Measurements from ENCODE around the gene DYNLT2. TPM values are rescaled to one million over a fixed set of nuclear protein-coding genes. Genes with fewer than 3 reads are reported as not detected.
A peak's percentile ranks its signal among the peaks of the same experiment; 100 is the strongest.

The DYNLT2 gene
- total RNA-seq, 1 experiment from 2014 or later, result 1.8 TPM

DNA sequence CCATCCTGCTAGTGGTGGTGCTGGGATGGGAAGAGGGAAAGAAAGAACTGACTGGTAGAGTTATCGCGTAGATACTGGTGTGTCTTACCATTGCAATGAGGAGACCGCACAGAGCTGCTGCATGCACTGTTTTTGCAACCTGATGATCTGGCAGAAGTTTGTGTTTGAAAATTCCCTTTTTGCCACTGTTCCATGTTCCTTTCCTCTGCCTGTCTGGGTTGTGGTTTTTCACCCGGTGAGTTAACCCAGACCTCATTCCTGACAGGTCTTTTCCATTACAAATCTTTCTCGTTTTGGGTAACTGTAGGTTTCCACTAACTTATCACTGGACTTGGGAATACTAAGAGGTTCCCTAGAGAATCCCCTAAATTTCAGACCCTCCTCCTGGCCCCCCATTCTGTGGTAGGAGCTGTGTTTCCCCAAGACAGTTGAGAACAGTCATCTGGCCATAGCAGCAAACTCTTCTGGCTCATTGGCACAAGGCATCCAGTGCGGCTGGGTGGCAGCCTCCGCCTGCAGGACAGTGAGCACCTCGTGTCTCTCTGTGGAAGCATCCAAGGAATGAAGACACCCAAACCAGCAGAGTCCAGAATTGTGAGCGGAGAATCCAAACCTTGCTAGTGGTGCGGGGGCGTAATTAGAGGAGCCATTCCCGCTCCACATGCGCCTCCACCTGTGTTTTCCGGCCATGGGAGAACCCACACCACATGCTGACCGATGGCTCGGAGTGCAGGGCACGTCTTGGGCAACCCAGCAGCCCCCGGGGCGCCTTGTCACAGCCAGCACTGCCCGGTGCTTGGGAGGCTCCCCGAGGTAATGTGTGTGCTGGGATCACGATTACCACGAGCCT is 32.8 kb upstream of the DYNLT2 start:
- H3K4ac ChIP-seq (ENCODE audit: low read depth, low read length), result no peak overlapping the region
- Mint-ChIP-seq H3K36me3 (ENCODE audit: insufficient read depth in 1 of 3, low read depth in 3 of 3) (peaks cover 12 to 28% (median 20%) of the 10 kb centered on the region in 3 experiments), H3K4me1 (peaks cover 2 to 3% of the 10 kb centered on the region in 2 experiments; a peak in 2 of 4 replicates), H3K27me3 (ENCODE audit: low read depth) (peaks cover 13% of the 10 kb centered on the region), H3K4me3 (no peak overlapping the region), H3K9me3 (peaks cover 0 to 4% of the 10 kb centered on the region in 2 experiments; a peak in 1 of 5 replicates), H3K27ac (peak overlapping the region in 1 of 3 experiments; percentile 64; a peak in 1 of 7 replicates)
- H3K27ac ChIP-seq (ENCODE audit: insufficient read length, low read depth, low read length), result no peak overlapping the region
- H3T11ph ChIP-seq (ENCODE audit: low read length), result no peak overlapping the region
- H2AK5ac ChIP-seq (ENCODE audit: insufficient read length, low read length), result no peak overlapping the region
- no peaks in the 10 kb centered on the region for H3K4me1 ChIP-seq (ENCODE audit: insufficient read depth, low read length)
- no peaks in the 10 kb centered on the region for H3K79me2 ChIP-seq (ENCODE audit: insufficient read depth, low read length)
- TF ChIP-seq, protein P1, sequence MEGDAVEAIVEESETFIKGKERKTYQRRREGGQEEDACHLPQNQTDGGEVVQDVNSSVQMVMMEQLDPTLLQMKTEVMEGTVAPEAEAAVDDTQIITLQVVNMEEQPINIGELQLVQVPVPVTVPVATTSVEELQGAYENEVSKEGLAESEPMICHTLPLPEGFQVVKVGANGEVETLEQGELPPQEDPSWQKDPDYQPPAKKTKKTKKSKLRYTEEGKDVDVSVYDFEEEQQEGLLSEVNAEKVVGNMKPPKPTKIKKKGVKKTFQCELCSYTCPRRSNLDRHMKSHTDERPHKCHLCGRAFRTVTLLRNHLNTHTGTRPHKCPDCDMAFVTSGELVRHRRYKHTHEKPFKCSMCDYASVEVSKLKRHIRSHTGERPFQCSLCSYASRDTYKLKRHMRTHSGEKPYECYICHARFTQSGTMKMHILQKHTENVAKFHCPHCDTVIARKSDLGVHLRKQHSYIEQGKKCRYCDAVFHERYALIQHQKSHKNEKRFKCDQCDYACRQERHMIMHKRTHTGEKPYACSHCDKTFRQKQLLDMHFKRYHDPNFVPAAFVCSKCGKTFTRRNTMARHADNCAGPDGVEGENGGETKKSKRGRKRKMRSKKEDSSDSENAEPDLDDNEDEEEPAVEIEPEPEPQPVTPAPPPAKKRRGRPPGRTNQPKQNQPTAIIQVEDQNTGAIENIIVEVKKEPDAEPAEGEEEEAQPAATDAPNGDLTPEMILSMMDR (conservative IDR thresholded peaks at IDR 0.05), result no peak
- H4K8ac ChIP-seq (replicated peaks; ENCODE audit: insufficient read length, low read depth, low read length), result no peak overlapping the region
- no peaks in the 10 kb centered on the region for H4K20me1 ChIP-seq (ENCODE audit: control insufficient read depth, insufficient read depth, insufficient read length)
- H4K5ac ChIP-seq (ENCODE audit: insufficient read length, low read depth, low read length), result no peak overlapping the region
- no peak overlapping the region for H2BK12ac ChIP-seq (ENCODE audit: insufficient read length, low read depth, low read length)
- no CpG with 5 or more reads among the region's 23 CpGs for WGBS (ENCODE audit: extremely low coverage, insufficient read length, low lambda C conversion rate)
- H3K27me3 ChIP-seq (ENCODE audit: insufficient read depth, low read length), result no peaks in the 10 kb centered on the region; the same call in 1 of the 2 replicates
- no peak overlapping the region for H3K56ac ChIP-seq (ENCODE audit: insufficient read length, low read depth, low read length)
- H3K9me3 ChIP-seq (ENCODE audit: control insufficient read depth, low read depth, low read length), result no peaks in the 10 kb centered on the region
- no peak overlapping the region for H4K91ac ChIP-seq (ENCODE audit: insufficient read length, low read depth, low read length)
- no peak overlapping the region for H2BK15ac ChIP-seq (ENCODE audit: low read depth, low read length)
- no peak overlapping the region for H2AFZ ChIP-seq (ENCODE audit: low read length)
- no peak overlapping the region for H3K4me2 ChIP-seq (ENCODE audit: insufficient read depth, insufficient read length, low read length)
- H3K23me2 ChIP-seq (ENCODE audit: insufficient read length, low read depth, low read length, poor library complexity, severe bottlenecking), result no peaks in the 10 kb centered on the region
- no peak overlapping the region; the same call in 1 of the 2 replicates for H3K14ac ChIP-seq (ENCODE audit: insufficient read depth, low read length)
- H3K79me1 ChIP-seq (ENCODE audit: insufficient read depth, low read depth, low read length, poor library complexity, severe bottlenecking), result no peaks in the 10 kb centered on the region
- H2BK120ac ChIP-seq (ENCODE audit: low read depth, low read length, poor library complexity, severe bottlenecking), result no peak overlapping the region
- no peak overlapping the region for H3K9ac ChIP-seq (ENCODE audit: extremely low read depth, insufficient read length, low read length)
- DNase-seq, result peak; percentile 17
- H3K23ac ChIP-seq (ENCODE audit: insufficient read length, low read depth, low read length), result no peak overlapping the region
- no peak overlapping the region for H2BK5ac ChIP-seq (ENCODE audit: insufficient read length, low read length)
- no peak overlapping the region for H2BK20ac ChIP-seq (ENCODE audit: low read depth, low read length, poor library complexity, severe bottlenecking)
- H3K18ac ChIP-seq (ENCODE audit: insufficient read length, low read depth, low read length), result no peak overlapping the region
